Pulmonary artery endothelial cell (primary cell): ENCODE results near the gene FAM81A. TPM values are rescaled to one million over a fixed set of nuclear protein-coding genes. Genes with fewer than 3 reads are reported as not detected.

ENCODE experiments used
- DNase-seq: peaks from one replicate; pipeline ENCODE4 v3.0.0-alpha.2; 2011; ENCODE audit warnings: low read depth, low spot score
- total RNA-seq: library from RNA; depleted of rRNA; stranded (reverse); fragments of >200 nt; gene quantifications from 2 replicates; pipeline ENCODE4 v1.2.3, GENCODE V29; 2014

FAM81A gene
- total RNA-seq, 1 donor from 2014 or later, result 0.07 TPM

DNA sequence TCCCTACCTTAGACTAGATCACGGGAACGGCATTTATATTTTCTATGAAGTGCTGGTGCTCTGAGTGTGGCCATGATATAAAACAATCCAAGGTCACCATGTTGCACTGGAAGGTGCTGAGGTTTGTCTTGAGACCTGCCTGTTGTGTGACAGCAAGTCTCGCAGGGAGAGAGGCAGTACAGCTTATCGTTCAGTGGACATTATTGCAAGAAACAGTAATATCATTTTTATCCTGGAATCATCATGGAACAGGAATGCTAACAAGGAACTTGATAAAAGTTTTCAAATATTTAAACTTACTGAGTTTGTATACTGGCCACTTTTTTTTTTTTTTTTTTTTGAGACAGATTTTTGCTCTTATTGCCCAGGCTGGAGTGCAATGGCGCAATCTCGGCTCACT is 133.6 kb downstream of the FAM81A start:
- DNase-seq, result no peak

Other genes with a start within 250 kb of the FAM81A start
- not detected in 2 replicates for gene LDHAL6B, start 231.3 kb upstream of the FAM81A start, total RNA-seq
- 115 and 117 TPM in 2 replicates for gene MYO1E, start 65.3 kb upstream of the FAM81A start, total RNA-seq
- gene GCNT3, start 173.6 kb downstream of the FAM81A start, total RNA-seq, result 0.14 TPM in 1 of 2 replicates, not detected in the other
- gene GTF2A2, start 219.3 kb downstream of the FAM81A start, total RNA-seq, result 59.4 and 68.0 TPM in 2 replicates